ENCODE data around the gene INSYN1.

INSYN1 gene

GRCh38 chr15:73694419-73694818 lies 58.7 kb downstream of the INSYN1 start:
- no peak for DNase-seq

GRCh38 chr15:73691396-73691795 lies 61.8 kb downstream of the INSYN1 start:
- peak in 13 of 58 donors; percentile 11 to 42 (median 21) for DNase-seq

GRCh38 chr15:73688455-73688854 lies 64.7 kb downstream of the INSYN1 start:
- DNase-seq, result no peak

- DNase-seq, result no peak
Measured at GRCh38 chr15:73687351-73687750, 65.8 kb downstream of the INSYN1 start.

GRCh38 chr15:73686781-73687256 lies 66.3 kb downstream of the INSYN1 start:
- peak in 1 of 58 donors; percentile 3 for DNase-seq

- no peak for DNase-seq
Measured at GRCh38 chr15:73685981-73686380, 67.2 kb downstream of the INSYN1 start.

All from anterior cingulate cortex (tissue), 58 donors.